Thyroid gland (tissue), 4 donors: ENCODE data around the gene ROS1. TPM values are rescaled to one million over a fixed set of nuclear protein-coding genes. Genes with fewer than 3 reads are reported as not detected.

Source experiments
- DNase-seq, 2 donors: peaks; one replicate each; pipeline ENCODE4 v3.0.0-alpha.2; 2019
- H3K27ac ChIP-seq, 3 donors: fragments of 200-600 bp; sonication (generic); 1 replicate in 2 of 3; 2 replicates in 1 of 3; pipeline ENCODE4 v1.5.1; 2016 to 2019; ENCODE audit warnings: mild to moderate bottlenecking in 1 of 3, moderate library complexity in 1 of 3
- H3K27me3 ChIP-seq: fragments of 200-600 bp; sonication (generic); one replicate; pipeline ENCODE4 v1.5.1; 2019
- H3K36me3 ChIP-seq, 2 donors: fragments of 200-600 bp; sonication (generic); one replicate each; pipeline ENCODE4 v1.5.1; 2016 to 2019
- H3K4me1 ChIP-seq, 2 donors: fragments of 200-600 bp; sonication (generic); one replicate each; pipeline ENCODE4 v1.5.1; 2017 to 2019
- H3K4me3 ChIP-seq, 3 donors: fragments of 200-600 bp; sonication (generic); replicated peaks in 1 of 3; 1 replicate in 2 of 3; 2 replicates in 1 of 3; pipeline ENCODE4 v1.5.1; 2016; ENCODE audit warnings: mild to moderate bottlenecking in 1 of 3
- H3K9me3 ChIP-seq: fragments of 200-600 bp; sonication (generic); one replicate; pipeline ENCODE4 v1.5.1; 2017
- CTCF ChIP-seq, 6 experiments: fragments of 200-600 bp in 3 of 6; fragments of 450-650 bp in 3 of 6; sonication (generic) in 3 of 6; IDR thresholded peaks; one replicate each; pipeline ENCODE4 v1.5.1; 2016 to 2019; ENCODE audit warnings: antibody characterized with exemption in 6 of 6, mild to moderate bottlenecking in 2 of 6, inconsistent platforms in 1 of 6, moderate library complexity in 1 of 6
- POLR2A ChIP-seq, 2 donors: fragments of 450-650 bp; IDR thresholded peaks; one replicate each; pipeline ENCODE4 v1.6.1; 2017; ENCODE audit warnings: antibody characterized with exemption in 2 of 2, mild to moderate bottlenecking in 2 of 2, moderate library complexity in 1 of 2
- WGBS, 2 donors: methylation state at CpG; one replicate each; pipeline ENCODE4 v1.1.5; 2017; 5-methylcytosine and 5-hydroxymethylcytosine counted together
- intact Hi-C: fragments of 100-400 bp; cut with DNase I; formaldehyde crosslinking; loops from one replicate; pipeline ENCODE4 v1.15.1; 2023
- total RNA-seq, 4 donors: library from RNA; depleted of rRNA; stranded (reverse); fragments of >200 nt; gene quantifications; one replicate each; pipeline ENCODE4 v1.2.3, GENCODE V29; 2016

ROS1 gene
- total RNA-seq, 4 donors from 2014 or later = not detected

DNA sequence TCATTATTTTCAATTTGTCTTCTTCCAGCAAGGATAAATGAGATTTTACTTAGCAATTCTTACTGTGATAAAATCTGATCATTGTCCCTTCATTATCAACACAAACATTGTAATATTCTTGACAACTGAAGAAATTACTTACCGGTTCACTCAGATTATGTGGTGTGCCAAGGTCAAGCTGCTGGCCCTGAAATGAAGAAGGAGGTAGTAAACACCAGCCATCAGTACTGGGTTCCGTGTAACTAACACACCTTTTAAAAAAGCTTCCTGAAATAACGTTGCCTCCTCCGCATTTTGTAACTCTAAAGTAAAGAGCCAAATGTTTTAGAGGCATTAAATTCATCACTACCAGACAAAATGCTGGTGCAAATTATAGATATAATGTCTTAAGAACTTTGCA is 7.4 kb downstream of the ROS1 start:
- DNase-seq = no peak
- H3K36me3 ChIP-seq = no peaks in the 10 kb centered on the region
- TF ChIP-seq CTCF (IDR thresholded peaks at IDR 0.05) (no peak), POLR2A (IDR thresholded peaks at IDR 0.05) (no peak)
- intact Hi-C loops = no loop called here
- no peak overlapping the region for H3K4me3 ChIP-seq
- 76 to 84% methylated on average over 4 of the region's 4 CpGs for WGBS, 2 donors
- H3K4me1 ChIP-seq = no peaks in the 10 kb centered on the region
- no peaks in the 10 kb centered on the region for H3K27me3 ChIP-seq
- no peak overlapping the region for H3K27ac ChIP-seq
- H3K9me3 ChIP-seq = no peaks in the 10 kb centered on the region

GRCh38 chr6:117417851-117418250 is 7.9 kb downstream of the ROS1 start:
- Histone ChIP-seq H3K4me3 (no peak overlapping the region), H3K4me1 (no peaks in the 10 kb centered on the region), H3K36me3 (no peaks in the 10 kb centered on the region), H3K27ac (no peak overlapping the region), H3K27me3 (no peaks in the 10 kb centered on the region), H3K9me3 (no peaks in the 10 kb centered on the region)
- intact Hi-C loops = no loop called here
- WGBS, 2 donors = 93 to 98% methylated on average over 1 of the region's 1 CpG
- DNase-seq = no peak
- TF ChIP-seq POLR2A (IDR thresholded peaks at IDR 0.05) (no peak), CTCF (IDR thresholded peaks at IDR 0.05) (no peak)

DNA sequence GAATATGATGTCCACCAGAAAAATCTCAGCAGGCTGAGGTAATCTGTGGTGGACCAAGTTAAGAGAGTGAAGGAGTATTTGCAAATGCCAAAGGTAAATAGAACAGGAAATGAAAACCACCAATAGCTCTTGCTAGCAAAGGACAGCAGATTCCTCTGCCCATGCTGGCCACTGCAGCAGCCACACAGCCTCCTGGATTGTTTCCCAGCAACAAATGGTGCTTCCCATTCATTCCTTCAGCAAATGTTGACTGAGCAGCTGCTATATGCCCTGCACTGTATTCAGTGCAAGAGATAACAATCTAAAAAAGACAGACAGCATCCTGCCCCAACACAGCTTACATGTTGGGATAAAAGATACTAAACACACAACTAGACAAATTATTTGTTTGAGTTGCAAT is 11.0 kb downstream of the ROS1 start:
- DNase-seq = no peak
- no peaks in the 10 kb centered on the region for H3K9me3 ChIP-seq
- intact Hi-C loops = no loop called here
- no peak overlapping the region for H3K4me3 ChIP-seq
- H3K4me1 ChIP-seq = no peaks in the 10 kb centered on the region
- TF ChIP-seq POLR2A (IDR thresholded peaks at IDR 0.05) (no peak), CTCF (IDR thresholded peaks at IDR 0.05) (no peak)
- H3K27me3 ChIP-seq = no peaks in the 10 kb centered on the region
- no peak overlapping the region for H3K27ac ChIP-seq
- H3K36me3 ChIP-seq = no peaks in the 10 kb centered on the region

DNA sequence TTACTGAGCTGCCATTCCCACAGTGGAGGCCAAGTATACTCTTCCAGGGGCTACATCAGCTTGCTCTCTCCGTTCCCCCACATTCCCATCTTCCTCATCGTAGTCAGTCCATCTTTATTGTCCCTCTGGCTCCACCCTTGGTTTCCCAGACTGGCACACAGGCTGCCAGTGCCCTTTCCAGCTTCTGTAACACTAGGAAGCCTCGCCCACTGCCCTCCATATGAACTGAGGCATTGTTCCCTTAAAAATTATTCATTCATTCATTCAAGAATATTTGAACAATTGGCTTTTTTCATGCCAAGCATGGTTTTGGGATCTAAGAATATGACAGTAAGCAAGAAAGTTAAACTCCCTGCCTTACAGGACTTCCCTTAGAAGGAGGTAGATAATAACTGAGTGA is 14.3 kb downstream of the ROS1 start:
- TF ChIP-seq CTCF (IDR thresholded peaks at IDR 0.05) = no peak
- no peak for TF ChIP-seq POLR2A (IDR thresholded peaks at IDR 0.05)
- no peak overlapping the region for H3K4me3 ChIP-seq
- no peaks in the 10 kb centered on the region for H3K36me3 ChIP-seq
- no peak overlapping the region for H3K27ac ChIP-seq
- no peaks in the 10 kb centered on the region for H3K27me3 ChIP-seq
- WGBS, 2 donors = 73 to 74% methylated on average over 3 of the region's 3 CpGs
- intact Hi-C loops = no loop called here
- no peak for DNase-seq
- no peaks in the 10 kb centered on the region for H3K9me3 ChIP-seq
- H3K4me1 ChIP-seq = no peaks in the 10 kb centered on the region

- 71 to 72% methylated on average over 4 of the region's 4 CpGs for WGBS, 2 donors
- no peaks in the 10 kb centered on the region for H3K9me3 ChIP-seq
- no peaks in the 10 kb centered on the region for H3K4me1 ChIP-seq
- DNase-seq = no peak
- H3K4me3 ChIP-seq = no peak overlapping the region
- no peak overlapping the region for H3K27ac ChIP-seq
- no peak for TF ChIP-seq CTCF (IDR thresholded peaks at IDR 0.05)
- no peak for TF ChIP-seq POLR2A (IDR thresholded peaks at IDR 0.05)
- no peaks in the 10 kb centered on the region for H3K27me3 ChIP-seq
- intact Hi-C loops = no loop called here
- H3K36me3 ChIP-seq = no peaks in the 10 kb centered on the region
Observed at GRCh38 chr6:117409863-117410262, 15.9 kb downstream of the ROS1 start.
